Erythroblast (primary cell): Measurements from ENCODE around the gene HLA-DQA2.
"Not testable (repeated sequence)": the region's sequence is repeated elsewhere in the genome, so short reads cannot be mapped to it uniquely, and the experiment has no call there.

Experiments used
- GATA1 ChIP-seq: IDR thresholded peaks from 2 replicates; pipeline ENCODE4 v1.6.1; 2011; ENCODE audit warnings: low read depth, mild to moderate bottlenecking, control low read depth, low read length, moderate library complexity
- POLR2A ChIP-seq: IDR thresholded peaks from 2 replicates; pipeline ENCODE4 v1.6.1; 2011; ENCODE audit warnings: mild to moderate bottlenecking, low read length

GRCh38 chr6:32745649-32746048 lies 4.5 kb downstream of the HLA-DQA2 start:
- not testable (repeated sequence) for TF ChIP-seq POLR2A, GATA1
